B cell (primary cell): Measurements from ENCODE around the gene PPT1. TPM values are rescaled to one million over a fixed set of nuclear protein-coding genes. Genes with fewer than 3 reads are reported as not detected.

Experiments
- ATAC-seq: fragments of 200-7000 bp; cut with Tn5 transposase; one replicate; pipeline ENCODE4 v1.10.0; 2021; ENCODE audit warnings: low read depth, mild to moderate bottlenecking, moderate number of reproducible peaks, moderate library complexity
- CTCF ChIA-PET: fragments of 350-600 bp; sonication (Branson Sonifier 250); formaldehyde crosslinking; loops from one replicate; lab custom pipeline; 2021; ENCODE audit warnings: antibody characterized with exemption, inconsistent platforms; lab: Charles Lee
- POLR2A ChIA-PET: fragments of 350-600 bp; sonication (Branson Sonifier 250); formaldehyde crosslinking; loops from one replicate; lab custom pipeline; 2021; ENCODE audit warnings: antibody characterized with exemption; lab: Charles Lee
- DNase-seq: peaks from one replicate; pipeline ENCODE4 v3.0.0; 2013
- H2AFZ ChIP-seq: 2 replicates; pipeline ENCODE4 v1.6.1; 2012; ENCODE audit warnings: mild to moderate bottlenecking, low read depth, low read length; ENCODE audit not compliant: insufficient read depth, poor library complexity, severe bottlenecking
- H3K27ac ChIP-seq, 2 donors: 1 replicate in 1 of 2; 2 replicates in 1 of 2; pipeline ENCODE4 v1.5.1; 2012 to 2013; ENCODE audit warnings: low read length in 2 of 2, mild to moderate bottlenecking in 2 of 2, moderate library complexity in 1 of 2
- H3K27me3 ChIP-seq, 4 experiments: fragments of 200-600 bp in 1 of 4; sonication (generic) in 1 of 4; replicated peaks in 1 of 4; 1 replicate in 2 of 4; 2 replicates in 2 of 4; pipeline versions ENCODE4 v1.6.1 to v1.7.0; 2013 to 2016; ENCODE audit warnings: low read length in 3 of 4, mild to moderate bottlenecking in 2 of 4, mixed read lengths in 1 of 4, moderate library complexity in 1 of 4; ENCODE audit not compliant: insufficient read depth in 4 of 4, control insufficient read depth in 3 of 4; ENCODE audit errors: control extremely low read depth in 1 of 4
- H3K36me3 ChIP-seq, 2 experiments: replicated peaks in 1 of 2; 1 replicate in 1 of 2; 2 replicates in 1 of 2; pipeline versions ENCODE4 v1.6.1 to v1.7.1; 2013; ENCODE audit warnings: low read length in 1 of 2; ENCODE audit not compliant: insufficient read depth in 2 of 2, control insufficient read depth in 1 of 2; ENCODE audit errors: control extremely low read depth in 1 of 2, extremely low read depth in 1 of 2
- H3K4me1 ChIP-seq, 2 donors: fragments of 200-600 bp in 1 of 2; sonication (generic) in 1 of 2; 1 replicate in 1 of 2; 2 replicates in 1 of 2; pipeline versions ENCODE4 v1.5.1 to v1.6.1; 2013 to 2017; ENCODE audit warnings: low read length in 2 of 2; ENCODE audit not compliant: control insufficient read depth in 2 of 2, insufficient read depth in 2 of 2
- H3K4me2 ChIP-seq: replicated peaks from 2 replicates; pipeline ENCODE3; 2012; ENCODE audit warnings: mild to moderate bottlenecking, low read depth, low read length; ENCODE audit not compliant: poor library complexity, severe bottlenecking
- H3K4me3 ChIP-seq, 5 experiments: fragments of 200-600 bp in 1 of 5; sonication (generic) in 1 of 5; 1 replicate in 3 of 5; 2 replicates in 2 of 5; pipeline versions ENCODE4 v1.5.1 to v1.7.0; 2011 to 2016; ENCODE audit warnings: low read length in 4 of 5, mild to moderate bottlenecking in 4 of 5, low read depth in 2 of 5, control low read depth in 1 of 5, moderate library complexity in 1 of 5; ENCODE audit not compliant: insufficient read depth in 1 of 5; ENCODE audit errors: control extremely low read depth in 1 of 5, extremely low read depth in 1 of 5
- H3K79me2 ChIP-seq: fragments of 200-600 bp; sonication (generic); one replicate; pipeline ENCODE4 v1.6.0; 2016; ENCODE audit warnings: low read length; ENCODE audit not compliant: control insufficient read depth, insufficient read depth
- H3K9ac ChIP-seq: fragments of 200-600 bp; sonication (generic); 2 replicates; pipeline ENCODE4 v1.6.1; 2017; ENCODE audit warnings: mild to moderate bottlenecking, low read length, moderate library complexity
- H3K9me3 ChIP-seq, 3 donors: one replicate each; pipeline versions ENCODE4 v1.6.1 to v1.7.1; 2013; ENCODE audit warnings: low read length in 2 of 3; ENCODE audit not compliant: control insufficient read depth in 2 of 3, insufficient read depth in 1 of 3; ENCODE audit errors: control extremely low read depth in 1 of 3
- H4K20me1 ChIP-seq: 2 replicates; pipeline ENCODE4 v1.6.0; 2012; ENCODE audit warnings: mild to moderate bottlenecking, low read length; ENCODE audit not compliant: insufficient read depth, control insufficient read depth, poor library complexity, severe bottlenecking
- H3K27ac Mint-ChIP-seq: one replicate; pipeline ENCODE4 v1.8.0; 2021; ENCODE audit warnings: mixed read lengths
- H3K27me3 Mint-ChIP-seq: one replicate; pipeline ENCODE4 v1.8.0; 2021; ENCODE audit warnings: mixed read lengths
- H3K4me1 Mint-ChIP-seq: one replicate; pipeline ENCODE4 v1.8.0; 2021; ENCODE audit warnings: mixed read lengths
- H3K4me3 Mint-ChIP-seq: one replicate; pipeline ENCODE4 v1.8.0; 2021; ENCODE audit warnings: mixed read lengths
- H3K9me3 Mint-ChIP-seq: one replicate; pipeline ENCODE4 v1.8.0; 2022; ENCODE audit warnings: mixed read lengths; ENCODE audit not compliant: insufficient read depth
- EZH2 ChIP-seq: IDR thresholded peaks from 2 replicates; pipeline ENCODE4 v1.6.1; 2012; ENCODE audit warnings: borderline replicate concordance, low read depth, mild to moderate bottlenecking, moderate library complexity, low read length; ENCODE audit not compliant: insufficient read depth, poor library complexity, severe bottlenecking
- WGBS: methylation state at CpG from one replicate; pipeline ENCODE4 v1.1.5; 2013; ENCODE audit warnings: missing lambda C conversion rate; ENCODE audit not compliant: insufficient coverage; 5-methylcytosine and 5-hydroxymethylcytosine counted together
- intact Hi-C: fragments of 100-400 bp; cut with micrococcal nuclease; formaldehyde crosslinking; loops from one replicate; pipeline ENCODE4 v1.10.0; 2022
- polyA plus RNA-seq: library from polyadenylated mRNA; depleted of rRNA; stranded (reverse); fragments of >200 nt; gene quantifications from 2 replicates; pipeline ENCODE4 v1.2.3, GENCODE V29; 2012
- total RNA-seq, 2 donors: library from RNA; stranded (reverse); fragments of 120-200 nt in 1 of 2; gene quantifications; 1 replicate in 1 of 2; 2 replicates in 1 of 2; pipeline versions ENCODE4 v1.2.3 to v1.2.4, GENCODE V29; 2013 to 2022
- TF ChIP-seq, protein P1 (sequence below): fragments of 200-600 bp; IDR thresholded peaks from one replicate; pipeline ENCODE4 v1.8.0; 2022; ENCODE audit warnings: antibody characterized with exemption, mild to moderate bottlenecking

Gene PPT1
- total and polyA plus RNA-seq, 2 donors (not counting 1 experiment from before 2014, with no cell fraction given), result 10.4 to 38.2 TPM

DNA sequence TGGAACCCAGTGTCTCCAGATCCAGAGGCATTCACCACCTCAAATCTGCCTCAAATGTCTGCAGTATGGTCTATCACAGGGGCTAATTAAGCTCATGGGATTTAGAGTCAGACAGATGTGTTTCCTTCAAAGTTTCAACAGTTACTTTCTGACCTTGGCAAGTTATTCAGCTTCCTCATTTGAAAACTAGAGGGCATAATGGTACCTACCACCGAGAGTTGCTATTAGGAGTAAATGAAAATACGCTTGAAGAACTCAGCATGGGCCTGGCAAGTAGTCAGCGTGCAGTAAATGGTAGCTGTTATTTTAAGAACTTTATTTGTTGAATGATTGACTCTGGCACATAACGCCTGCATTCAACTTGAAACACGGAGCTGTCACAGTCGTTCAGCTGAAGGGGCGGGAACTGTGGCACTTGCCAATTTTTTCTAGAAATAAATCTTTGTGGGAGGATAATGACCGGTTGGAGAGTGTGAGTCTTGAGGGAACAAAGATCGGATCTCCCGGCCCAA, 57.8 kb downstream of the PPT1 start:
- POLR2A ChIA-PET, result interaction anchor here (0.6 to 2.9 kb wide), 7 partner anchors 14 to 325 kb away, joined by 3 to 24 read pairs (median 5); no protein-coding TSS in a partner anchor
- ATAC-seq, result peak; percentile 12

More for the DNA sequence above, 57.8 kb downstream of the PPT1 start:
- Mint-ChIP-seq H3K27me3 (no peaks in the 10 kb centered on the region), H3K9me3 (no peaks in the 10 kb centered on the region), H3K4me3 (peak overlapping the region; percentile 99), H3K4me1 (peaks cover 70% of the 10 kb centered on the region), H3K27ac (peak overlapping the region; percentile 100)
- TF ChIP-seq, protein P1, sequence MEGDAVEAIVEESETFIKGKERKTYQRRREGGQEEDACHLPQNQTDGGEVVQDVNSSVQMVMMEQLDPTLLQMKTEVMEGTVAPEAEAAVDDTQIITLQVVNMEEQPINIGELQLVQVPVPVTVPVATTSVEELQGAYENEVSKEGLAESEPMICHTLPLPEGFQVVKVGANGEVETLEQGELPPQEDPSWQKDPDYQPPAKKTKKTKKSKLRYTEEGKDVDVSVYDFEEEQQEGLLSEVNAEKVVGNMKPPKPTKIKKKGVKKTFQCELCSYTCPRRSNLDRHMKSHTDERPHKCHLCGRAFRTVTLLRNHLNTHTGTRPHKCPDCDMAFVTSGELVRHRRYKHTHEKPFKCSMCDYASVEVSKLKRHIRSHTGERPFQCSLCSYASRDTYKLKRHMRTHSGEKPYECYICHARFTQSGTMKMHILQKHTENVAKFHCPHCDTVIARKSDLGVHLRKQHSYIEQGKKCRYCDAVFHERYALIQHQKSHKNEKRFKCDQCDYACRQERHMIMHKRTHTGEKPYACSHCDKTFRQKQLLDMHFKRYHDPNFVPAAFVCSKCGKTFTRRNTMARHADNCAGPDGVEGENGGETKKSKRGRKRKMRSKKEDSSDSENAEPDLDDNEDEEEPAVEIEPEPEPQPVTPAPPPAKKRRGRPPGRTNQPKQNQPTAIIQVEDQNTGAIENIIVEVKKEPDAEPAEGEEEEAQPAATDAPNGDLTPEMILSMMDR, result peak; percentile 21
- TF ChIP-seq EZH2, result no peak
- H3K4me1 ChIP-seq, result peaks cover 70 to 83% of the 10 kb centered on the region in 2 donors
- peaks cover 31% of the 10 kb centered on the region for H4K20me1 ChIP-seq
- H3K4me2 ChIP-seq, result peak overlapping the region; percentile 89
- peak overlapping the region; percentile 86 for H3K9ac ChIP-seq
- WGBS, result 0% methylated on average over 8 of the region's 10 CpGs
- H2AFZ ChIP-seq, result peak overlapping the region; percentile 83
- peaks cover 0 to 4% of the 10 kb centered on the region in 2 experiments for H3K36me3 ChIP-seq
- DNase-seq, result peak; percentile 86
- peak overlapping the region; percentile 91 to 98 for H3K27ac ChIP-seq
- no peaks in the 10 kb centered on the region for H3K9me3 ChIP-seq
- peaks cover 38% of the 10 kb centered on the region for H3K79me2 ChIP-seq
- no peaks in the 10 kb centered on the region for H3K27me3 ChIP-seq
- peak overlapping the region; percentile 88 to 100 (median 89) for H3K4me3 ChIP-seq
- intact Hi-C loops, result loop anchor here (1.0 to 2.0 kb wide), 2 partner anchors 156 to 300 kb away; partner anchors contain the start of genes PPIE and TRIT1
- CTCF ChIA-PET, result interaction anchor here (0.6 to 3.0 kb wide), 20 partner anchors 12 to 319 kb away, joined by 3 to 15 read pairs (median 6); partner anchors contain the start of gene PPT1
